Liver (tissue), 3 donors: ENCODE results near the gene AFAP1L2.

ENCODE experiments used
- EGR1 ChIP-seq, 2 donors: IDR thresholded peaks; 2 replicates each; pipeline ENCODE4 v1.6.1; 2016 to 2018; ENCODE audit warnings: antibody characterized with exemption in 2 of 2, low read depth in 2 of 2
- SP1 ChIP-seq: IDR thresholded peaks from 2 replicates; pipeline ENCODE4 v1.6.1; 2018; ENCODE audit warnings: antibody characterized with exemption, mild to moderate bottlenecking
- TAF1 ChIP-seq: conservative IDR thresholded peaks from 2 replicates; pipeline ENCODE4 v1.6.1; 2016; ENCODE audit warnings: antibody characterized with exemption, mild to moderate bottlenecking
- TF ChIP-seq, protein P1 (sequence below): IDR thresholded peaks from 2 replicates; pipeline ENCODE4 v1.6.1; 2016; ENCODE audit warnings: antibody characterized with exemption
- TF ChIP-seq, protein P2 (sequence below): fragments of 150-350 bp; IDR thresholded peaks from 2 replicates; pipeline ENCODE4 v1.5.1; 2017; ENCODE audit warnings: improper control_type of control experiment, low read depth, low read length; ENCODE audit not compliant: missing input control
- donor health status: healthy.
- donor health status: healthy.

DNA sequence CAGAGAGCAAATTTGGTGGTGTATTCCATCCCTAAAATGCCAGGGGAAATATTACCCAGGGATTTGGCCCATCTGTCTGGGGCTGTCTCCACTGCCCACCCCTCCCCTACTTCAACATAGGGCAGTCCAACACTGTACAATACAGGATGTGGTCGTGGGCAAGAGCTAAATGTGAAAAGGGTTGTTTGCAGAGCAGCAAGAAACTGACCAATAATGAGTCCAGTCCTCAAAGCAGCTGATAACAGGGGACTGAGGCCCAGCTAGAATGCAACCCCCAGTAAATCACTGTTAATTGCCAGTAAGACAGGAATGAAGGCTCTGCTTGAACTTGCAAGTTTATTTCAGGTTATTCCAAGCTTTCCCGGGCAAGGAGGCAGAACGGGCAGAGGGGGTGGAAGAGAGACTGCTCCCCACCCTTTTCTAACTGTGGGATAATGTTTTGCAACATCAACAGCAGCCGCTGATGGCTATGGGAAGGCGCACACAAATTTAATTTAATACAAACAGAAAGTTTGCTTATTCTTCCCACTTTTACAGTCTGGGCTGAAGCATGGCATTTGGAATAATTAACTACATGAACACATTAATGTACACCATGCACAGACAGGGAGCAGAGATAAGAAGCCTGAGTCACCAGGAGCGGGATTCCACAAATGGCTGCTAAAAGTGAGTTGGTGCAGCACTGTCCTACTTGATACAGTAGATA is 36.8 kb downstream of the AFAP1L2 start:
- TF ChIP-seq, protein P1, sequence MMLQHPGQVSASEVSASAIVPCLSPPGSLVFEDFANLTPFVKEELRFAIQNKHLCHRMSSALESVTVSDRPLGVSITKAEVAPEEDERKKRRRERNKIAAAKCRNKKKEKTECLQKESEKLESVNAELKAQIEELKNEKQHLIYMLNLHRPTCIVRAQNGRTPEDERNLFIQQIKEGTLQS = no peak
- TF ChIP-seq, protein P2, sequence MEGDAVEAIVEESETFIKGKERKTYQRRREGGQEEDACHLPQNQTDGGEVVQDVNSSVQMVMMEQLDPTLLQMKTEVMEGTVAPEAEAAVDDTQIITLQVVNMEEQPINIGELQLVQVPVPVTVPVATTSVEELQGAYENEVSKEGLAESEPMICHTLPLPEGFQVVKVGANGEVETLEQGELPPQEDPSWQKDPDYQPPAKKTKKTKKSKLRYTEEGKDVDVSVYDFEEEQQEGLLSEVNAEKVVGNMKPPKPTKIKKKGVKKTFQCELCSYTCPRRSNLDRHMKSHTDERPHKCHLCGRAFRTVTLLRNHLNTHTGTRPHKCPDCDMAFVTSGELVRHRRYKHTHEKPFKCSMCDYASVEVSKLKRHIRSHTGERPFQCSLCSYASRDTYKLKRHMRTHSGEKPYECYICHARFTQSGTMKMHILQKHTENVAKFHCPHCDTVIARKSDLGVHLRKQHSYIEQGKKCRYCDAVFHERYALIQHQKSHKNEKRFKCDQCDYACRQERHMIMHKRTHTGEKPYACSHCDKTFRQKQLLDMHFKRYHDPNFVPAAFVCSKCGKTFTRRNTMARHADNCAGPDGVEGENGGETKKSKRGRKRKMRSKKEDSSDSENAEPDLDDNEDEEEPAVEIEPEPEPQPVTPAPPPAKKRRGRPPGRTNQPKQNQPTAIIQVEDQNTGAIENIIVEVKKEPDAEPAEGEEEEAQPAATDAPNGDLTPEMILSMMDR = no peak
- TF ChIP-seq EGR1 (IDR thresholded peaks at IDR 0.05; ENCODE audit: low read depth in 2 of 2) (no peak), TAF1 (no peak), SP1 (no peak)
